HepG2 (cell line): ENCODE data around the gene TMEM63B. TPM values are rescaled to one million over a fixed set of nuclear protein-coding genes. Genes with fewer than 3 reads are reported as not detected.

ENCODE experiments used
- ATF1 ChIP-seq: IDR thresholded peaks from 2 replicates; pipeline ENCODE4 v1.6.1; 2016; ENCODE audit warnings: mild to moderate bottlenecking, control low read depth
- CREBL2 ChIP-seq: sonication (generic); formaldehyde crosslinking; IDR thresholded peaks from 2 replicates; pipeline ENCODE4 v1.8.1; 2023; ENCODE audit warnings: missing genetic modification reagents, mild to moderate bottlenecking, borderline replicate concordance
- DNMT3B ChIP-seq: conservative IDR thresholded peaks from 2 replicates; pipeline ENCODE4 v1.6.1; 2016; ENCODE audit warnings: missing biosample characterization, control low read depth
- FOXP4 ChIP-seq: sonication (generic); formaldehyde crosslinking; IDR thresholded peaks from 2 replicates; pipeline ENCODE4 v1.4.0; 2020; ENCODE audit warnings: missing genetic modification reagents
- GATAD2A ChIP-seq: IDR thresholded peaks from 2 replicates; pipeline ENCODE4 v1.6.1; 2016
- IKZF5 ChIP-seq: IDR thresholded peaks from 2 replicates; pipeline ENCODE4 v1.6.1; 2018; ENCODE audit warnings: missing genetic modification reagents, mild to moderate bottlenecking, missing compliant biosample characterization
- KDM3A ChIP-seq: IDR thresholded peaks from 2 replicates; pipeline ENCODE4 v1.6.1; 2018; ENCODE audit warnings: low read depth, missing compliant biosample characterization
- MEF2D ChIP-seq: sonication (generic); formaldehyde crosslinking; IDR thresholded peaks from 2 replicates; pipeline ENCODE4 v1.5.1; 2020; ENCODE audit warnings: mild to moderate bottlenecking, missing genetic modification reagents
- MLLT10 ChIP-seq: sonication (generic); formaldehyde crosslinking; IDR thresholded peaks from 2 replicates; pipeline ENCODE4 v1.4.0; 2020; ENCODE audit warnings: missing genetic modification reagents
- PBX2 ChIP-seq: IDR thresholded peaks from 2 replicates; pipeline ENCODE4 v1.6.1; 2016; ENCODE audit warnings: control low read depth
- POGZ ChIP-seq: sonication (generic); formaldehyde crosslinking; IDR thresholded peaks from 2 replicates; pipeline ENCODE4 v1.4.0; 2020; ENCODE audit warnings: mild to moderate bottlenecking, missing genetic modification reagents
- POLR2AphosphoS2 ChIP-seq: IDR thresholded peaks from 2 replicates; pipeline ENCODE4 v1.6.1; 2011; ENCODE audit warnings: low read depth, low read length, improper control_type of control experiment
- SIX1 ChIP-seq: sonication (generic); formaldehyde crosslinking; IDR thresholded peaks from 2 replicates; pipeline ENCODE4 v1.4.0; 2020; ENCODE audit warnings: missing genetic modification reagents, borderline replicate concordance
- SRSF4 ChIP-seq: fragments of 200-400 bp; formaldehyde crosslinking; IDR thresholded peaks from one replicate; pipeline ENCODE4 v1.6.1; 2018; ENCODE audit warnings: mild to moderate bottlenecking, low read depth, low read length, moderate library complexity; ENCODE audit not compliant: poor library complexity, severe bottlenecking
- ZBTB20 ChIP-seq: sonication (generic); formaldehyde crosslinking; IDR thresholded peaks from 2 replicates; pipeline ENCODE4 v1.8.1; 2023; ENCODE audit warnings: missing genetic modification reagents, low read depth, mild to moderate bottlenecking, borderline replicate concordance
- ZNF17 ChIP-seq: sonication (generic); formaldehyde crosslinking; IDR thresholded peaks from 2 replicates; pipeline ENCODE4 v1.5.0; 2020; ENCODE audit warnings: mild to moderate bottlenecking, missing genetic modification reagents
- ZNF260 ChIP-seq: sonication (generic); formaldehyde crosslinking; IDR thresholded peaks from 2 replicates; pipeline ENCODE4 v1.4.0; 2020; ENCODE audit warnings: missing genetic modification reagents, low read depth, mild to moderate bottlenecking, borderline replicate concordance
- ZNF3 ChIP-seq: IDR thresholded peaks from 2 replicates; pipeline ENCODE4 v1.7.0; 2017; ENCODE audit warnings: inconsistent platforms
- ZNF362 ChIP-seq: sonication (generic); formaldehyde crosslinking; IDR thresholded peaks from 2 replicates; pipeline ENCODE4 v1.4.0; 2020; ENCODE audit warnings: missing genetic modification reagents, mild to moderate bottlenecking, borderline replicate concordance
- ZNF557 ChIP-seq: sonication (generic); formaldehyde crosslinking; IDR thresholded peaks from 2 replicates; pipeline ENCODE4 v1.4.0; 2020; ENCODE audit warnings: missing genetic modification reagents
- ZNF589 ChIP-seq: sonication (generic); formaldehyde crosslinking; conservative IDR thresholded peaks from 2 replicates; pipeline ENCODE4 v1.8.0; 2022; ENCODE audit warnings: mild to moderate bottlenecking, moderate library complexity, missing genetic modification reagents
- ZNF644 ChIP-seq: IDR thresholded peaks from 2 replicates; pipeline ENCODE4 v1.6.1; 2016; ENCODE audit warnings: low read depth
- ZNF670 ChIP-seq: sonication (generic); formaldehyde crosslinking; IDR thresholded peaks from 2 replicates; pipeline ENCODE4 v1.8.0; 2022; ENCODE audit warnings: mild to moderate bottlenecking, missing genetic modification reagents, borderline replicate concordance
- ZNF737 ChIP-seq: sonication (generic); formaldehyde crosslinking; IDR thresholded peaks from 2 replicates; pipeline ENCODE4 v1.5.0; 2020; ENCODE audit warnings: missing genetic modification reagents, mild to moderate bottlenecking, borderline replicate concordance
- ZNF768 ChIP-seq: sonication (generic); formaldehyde crosslinking; IDR thresholded peaks from 2 replicates; pipeline ENCODE4 v1.4.0; 2020; ENCODE audit warnings: missing genetic modification reagents
- ZNF784 ChIP-seq: sonication (generic); formaldehyde crosslinking; IDR thresholded peaks from 2 replicates; pipeline ENCODE4 v1.5.1; 2020; ENCODE audit warnings: missing genetic modification reagents, mild to moderate bottlenecking, borderline replicate concordance
- ZNF83 ChIP-seq: sonication (generic); formaldehyde crosslinking; IDR thresholded peaks from 2 replicates; pipeline ENCODE4 v1.4.0; 2020; ENCODE audit warnings: missing genetic modification reagents, mild to moderate bottlenecking, borderline replicate concordance
- polyA plus RNA-seq, 8 experiments: library from polyadenylated mRNA; depleted of rRNA in 3 of 8; stranded (reverse) in 7 of 8; unstranded in 1 of 8; fragments of >200 nt; fragmentation: Illumina TruSeq in 4 of 8; extraction: Trizol in 4 of 8; gene quantifications; 2 replicates each; pipeline versions ENCODE4 v1.2.1 to v1.2.3, GENCODE V29; 2011 to 2016; ENCODE audit warnings: low read depth in 4 of 8, missing spikeins in 1 of 8, mixed read lengths in 1 of 8; ENCODE audit not compliant: insufficient read depth in 1 of 8
- total RNA-seq, 5 experiments: library from RNA; depleted of rRNA; stranded (reverse); fragments of >200 nt; fragmentation: Illumina TruSeq; extraction: Trizol; gene quantifications; 2 replicates each; pipeline ENCODE4 v1.2.3, GENCODE V29; 2016; ENCODE audit warnings: low read depth in 1 of 5

TMEM63B gene
- total and polyA plus RNA-seq, 2 of the 13 experiments (the other 11 are each of a cell fraction or from before 2014, with no cell fraction given): 27.4 to 75.8 TPM

- TF ChIP-seq GATAD2A (CRISPR knock-in tag) (peak; percentile 81), SRSF4 (no peak), MEF2D (CRISPR knock-in tag) (no peak), IKZF5 (peak; percentile 89), SIX1 (CRISPR knock-in tag) (no peak), ZNF737 (CRISPR knock-in tag) (no peak), DNMT3B (CRISPR knock-in tag) (no peak), POGZ (no peak), ZNF83 (CRISPR knock-in tag) (no peak), KDM3A (no peak), ZNF17 (CRISPR knock-in tag) (no peak), POLR2AphosphoS2 (no peak), ZNF3 (CRISPR knock-in tag) (no peak), MLLT10 (CRISPR knock-in tag) (no peak), ATF1 (CRISPR knock-in tag) (no peak), PBX2 (no peak), ZNF362 (CRISPR knock-in tag) (no peak), FOXP4 (CRISPR knock-in tag) (0 out of 2 replicates have a peak, but pooled peaks have one; percentile 28), ZNF784 (CRISPR knock-in tag) (no peak), ZNF670 (CRISPR knock-in tag) (no peak), ZNF589 (no peak), CREBL2 (CRISPR knock-in tag) (no peak), ZNF557 (CRISPR knock-in tag) (no peak), ZNF768 (no peak), ZNF644 (CRISPR knock-in tag) (0 out of 2 replicates have a peak, but pooled peaks have one; percentile 23), ZBTB20 (CRISPR knock-in tag) (no peak; the same call in 1 of the 2 replicates), ZNF260 (CRISPR knock-in tag) (0 out of 2 replicates have a peak, but pooled peaks have one; percentile 74)
Measured at GRCh38 chr6:44099192-44099591, 28.2 kb upstream of the TMEM63B start (continued).
